BLaER1 treated with 17β-estradiol and CSF1 and Interleukin-3, amounts not matched to agents 10 nM and 100 nM (cell line): ENCODE data around the gene ZMIZ1.

Experiments
- H3K27ac ChIP-seq, 11 experiments: shearing (Covaris generic); formaldehyde crosslinking; 2 replicates each; pipeline ENCODE4 v1.8.1; 2022
- H3K27me3 ChIP-seq, 11 experiments: shearing (Covaris generic); formaldehyde crosslinking; 2 replicates each; pipeline ENCODE4 v1.8.1; 2022
- H3K36me3 ChIP-seq, 11 experiments: shearing (Covaris generic); formaldehyde crosslinking; 2 replicates each; pipeline ENCODE4 v1.8.1; 2022
- H3K4me1 ChIP-seq, 10 experiments: shearing (Covaris generic); formaldehyde crosslinking; 2 replicates each; pipeline ENCODE4 v1.8.1; 2022
- H3K4me2 ChIP-seq, 11 experiments: shearing (Covaris generic); formaldehyde crosslinking; 2 replicates each; pipeline ENCODE4 v1.8.1; 2022
- H3K4me3 ChIP-seq, 10 experiments: shearing (Covaris generic); formaldehyde crosslinking; 2 replicates each; pipeline ENCODE4 v1.8.1; 2022
- H3K9ac ChIP-seq, 11 experiments: shearing (Covaris generic); formaldehyde crosslinking; 2 replicates each; pipeline ENCODE4 v1.8.1; 2022
- H3K9me3 ChIP-seq, 11 experiments: shearing (Covaris generic); formaldehyde crosslinking; replicated peaks in 1 of 11; 2 replicates each; pipeline ENCODE4 v1.8.1; 2022
- H4K20me1 ChIP-seq, 11 experiments: shearing (Covaris generic); formaldehyde crosslinking; 2 replicates each; pipeline ENCODE4 v1.8.1; 2022
- Cebpa-rat ChIP-seq, 11 experiments: shearing (Covaris generic); IDR thresholded peaks; 2 replicates each; pipeline ENCODE4 v1.8.1; 2022

The ZMIZ1 gene

GRCh38 chr10:79242620-79243152 is 173.9 kb downstream of the ZMIZ1 start:
- H3K27me3 ChIP-seq, result no peaks in the 10 kb centered on the region
- TF ChIP-seq Cebpa-rat (IDR thresholded peaks at IDR 0.05), result no peak
- H4K20me1 ChIP-seq, result peaks cover 28 to 44% (median 38%) of the 10 kb centered on the region in 11 experiments; a peak in 20 of 22 replicates
- H3K4me3 ChIP-seq, result peak overlapping the region; percentile 75 to 88 (median 86)
- peak overlapping the region; percentile 76 to 99 (median 93) for H3K27ac ChIP-seq
- peak overlapping the region; percentile 90 to 99 (median 93) for H3K9ac ChIP-seq
- H3K4me2 ChIP-seq, result peak overlapping the region; percentile 76 to 100 (median 97)
- peaks cover 80 to 87% (median 84%) of the 10 kb centered on the region in 10 experiments for H3K4me1 ChIP-seq
- H3K36me3 ChIP-seq, result peaks cover 0 to 26% (median 8%) of the 10 kb centered on the region in 11 experiments; a peak in 9 of 22 replicates
- H3K9me3 ChIP-seq, result no peaks in the 10 kb centered on the region

GRCh38 chr10:79243181-79244067 is 174.7 kb downstream of the ZMIZ1 start:
- Histone ChIP-seq H3K9me3 (no peaks in the 10 kb centered on the region), H3K27me3 (no peaks in the 10 kb centered on the region), H3K4me2 (peak overlapping the region; percentile 96 to 100 (median 99)), H3K9ac (peak overlapping the region; percentile 90 to 99 (median 93)), H3K4me1 (peaks cover 80 to 87% (median 84%) of the 10 kb centered on the region in 10 experiments), H3K4me3 (peak overlapping the region; percentile 75 to 88 (median 86)), H4K20me1 (peaks cover 31 to 49% (median 45%) of the 10 kb centered on the region in 11 experiments; a peak in 20 of 22 replicates), H3K27ac (peak overlapping the region; percentile 84 to 99 (median 93)), H3K36me3 (peaks cover 0 to 19% (median 8%) of the 10 kb centered on the region in 11 experiments; a peak in 9 of 22 replicates)
- no peak for TF ChIP-seq Cebpa-rat (IDR thresholded peaks at IDR 0.05)

- peaks cover 35 to 55% (median 52%) of the 10 kb centered on the region in 11 experiments; a peak in 20 of 22 replicates for H4K20me1 ChIP-seq
- no peaks in the 10 kb centered on the region for H3K9me3 ChIP-seq
- peak overlapping the region; percentile 96 to 100 (median 99) for H3K4me2 ChIP-seq
- no peaks in the 10 kb centered on the region for H3K27me3 ChIP-seq
- peaks cover 0 to 17% (median 8%) of the 10 kb centered on the region in 11 experiments; a peak in 9 of 22 replicates for H3K36me3 ChIP-seq
- peak overlapping the region; percentile 75 to 88 (median 86) for H3K4me3 ChIP-seq
- TF ChIP-seq Cebpa-rat (IDR thresholded peaks at IDR 0.05), result no peak
- peak overlapping the region; percentile 84 to 99 (median 93) for H3K27ac ChIP-seq
- peak overlapping the region; percentile 90 to 99 (median 93) for H3K9ac ChIP-seq
- H3K4me1 ChIP-seq, result peaks cover 80 to 87% (median 84%) of the 10 kb centered on the region in 10 experiments
Observed at GRCh38 chr10:79244068-79244442, 175.3 kb downstream of the ZMIZ1 start.

GRCh38 chr10:79244841-79245504 is 176.2 kb downstream of the ZMIZ1 start:
- no peak for TF ChIP-seq Cebpa-rat (IDR thresholded peaks at IDR 0.05)
- peaks cover 0 to 20% (median 11%) of the 10 kb centered on the region in 11 experiments; a peak in 9 of 22 replicates for H3K36me3 ChIP-seq
- H3K9ac ChIP-seq, result peak overlapping the region; percentile 90 to 99 (median 93)
- H3K27ac ChIP-seq, result peak overlapping the region; percentile 84 to 99 (median 93)
- H3K4me1 ChIP-seq, result peaks cover 82 to 87% (median 84%) of the 10 kb centered on the region in 10 experiments
- H3K9me3 ChIP-seq, result no peaks in the 10 kb centered on the region
- no peaks in the 10 kb centered on the region for H3K27me3 ChIP-seq
- H4K20me1 ChIP-seq, result peaks cover 43 to 64% (median 61%) of the 10 kb centered on the region in 11 experiments; a peak in 20 of 22 replicates
- peak overlapping the region; percentile 96 to 100 (median 99) for H3K4me2 ChIP-seq
- peak overlapping the region; percentile 75 to 88 (median 86) for H3K4me3 ChIP-seq

GRCh38 chr10:79245539-79246208 is 176.9 kb downstream of the ZMIZ1 start:
- Histone ChIP-seq H3K4me3 (peak overlapping the region; percentile 75 to 88 (median 86)), H3K4me1 (peaks cover 82 to 87% (median 84%) of the 10 kb centered on the region in 10 experiments), H4K20me1 (peaks cover 49 to 71% (median 68%) of the 10 kb centered on the region in 11 experiments; a peak in 21 of 22 replicates)

GRCh38 chr10:79246209-79246581 is 177.4 kb downstream of the ZMIZ1 start:
- peak overlapping the region; percentile 84 to 99 (median 93) for H3K27ac ChIP-seq
- peaks cover 54 to 76% (median 73%) of the 10 kb centered on the region in 11 experiments; a peak in 21 of 22 replicates for H4K20me1 ChIP-seq
- H3K27me3 ChIP-seq, result no peaks in the 10 kb centered on the region
- H3K36me3 ChIP-seq, result peaks cover 0 to 26% (median 16%) of the 10 kb centered on the region in 11 experiments; a peak in 16 of 22 replicates
- TF ChIP-seq Cebpa-rat (IDR thresholded peaks at IDR 0.05), result no peak
- H3K4me3 ChIP-seq, result peak overlapping the region; percentile 75 to 88 (median 86)
- no peaks in the 10 kb centered on the region for H3K9me3 ChIP-seq
- peak overlapping the region; percentile 90 to 99 (median 93) for H3K9ac ChIP-seq
- H3K4me2 ChIP-seq, result peak overlapping the region; percentile 96 to 100 (median 99)
- peaks cover 82 to 87% (median 84%) of the 10 kb centered on the region in 10 experiments for H3K4me1 ChIP-seq

More at GRCh38 chr10:79245539-79246208, 176.9 kb downstream of the ZMIZ1 start:
- TF ChIP-seq Cebpa-rat (IDR thresholded peaks at IDR 0.05), result no peak
- Histone ChIP-seq H3K4me2 (peak overlapping the region; percentile 96 to 100 (median 99)), H3K27ac (peak overlapping the region; percentile 84 to 99 (median 93)), H3K9me3 (no peaks in the 10 kb centered on the region), H3K9ac (peak overlapping the region; percentile 90 to 99 (median 93)), H3K36me3 (peaks cover 0 to 21% (median 11%) of the 10 kb centered on the region in 11 experiments; a peak in 12 of 22 replicates), H3K27me3 (no peaks in the 10 kb centered on the region)

GRCh38 chr10:79246606-79247275 is 178.0 kb downstream of the ZMIZ1 start:
- no peak for TF ChIP-seq Cebpa-rat (IDR thresholded peaks at IDR 0.05)
- H3K9ac ChIP-seq, result peak overlapping the region; percentile 90 to 99 (median 93)
- peaks cover 60 to 82% (median 79%) of the 10 kb centered on the region in 11 experiments for H4K20me1 ChIP-seq
- peaks cover 82 to 87% (median 84%) of the 10 kb centered on the region in 10 experiments for H3K4me1 ChIP-seq
- H3K4me2 ChIP-seq, result peak overlapping the region; percentile 96 to 100 (median 99)
- H3K9me3 ChIP-seq, result no peaks in the 10 kb centered on the region
- peaks cover 4 to 31% (median 20%) of the 10 kb centered on the region in 11 experiments; a peak in 19 of 22 replicates for H3K36me3 ChIP-seq
- no peaks in the 10 kb centered on the region for H3K27me3 ChIP-seq
- peak overlapping the region; percentile 84 to 99 (median 93) for H3K27ac ChIP-seq
- H3K4me3 ChIP-seq, result peak overlapping the region; percentile 75 to 88 (median 86)
